Activated B cell treated with CpG ODN at 0.5 μM for 24 hours (primary cell): ENCODE data around the gene EPB41. TPM values are rescaled to one million over a fixed set of nuclear protein-coding genes. Genes with fewer than 3 reads are reported as not detected.

Source experiments
- ATAC-seq: fragments of 200-7000 bp; cut with Tn5 transposase; one replicate; pipeline ENCODE4 v1.10.0; 2021; ENCODE audit warnings: low read depth, mild to moderate bottlenecking, moderate library complexity
- CTCF ChIA-PET: fragments of 350-600 bp; sonication (Branson Sonifier 250); formaldehyde crosslinking; loops from one replicate; lab custom pipeline; 2021; ENCODE audit warnings: antibody characterized with exemption; lab: Charles Lee
- POLR2A ChIA-PET: fragments of 350-600 bp; sonication (Branson Sonifier 250); formaldehyde crosslinking; loops from one replicate; lab custom pipeline; 2021; ENCODE audit warnings: antibody characterized with exemption; lab: Charles Lee
- DNase-seq: peaks from one replicate; pipeline ENCODE4 v3.0.0; 2022
- H3K27ac Mint-ChIP-seq: one replicate; pipeline ENCODE4 v1.8.0; 2020; ENCODE audit warnings: mixed read lengths
- H3K27me3 Mint-ChIP-seq: one replicate; pipeline ENCODE4 v1.8.0; 2021; ENCODE audit warnings: mixed read lengths
- H3K36me3 Mint-ChIP-seq: one replicate; pipeline ENCODE4 v1.8.0; 2021; ENCODE audit warnings: low read depth, mixed read lengths
- H3K4me1 Mint-ChIP-seq: one replicate; pipeline ENCODE4 v1.8.0; 2021; ENCODE audit warnings: mixed read lengths
- H3K4me3 Mint-ChIP-seq: one replicate; pipeline ENCODE4 v1.8.0; 2020; ENCODE audit warnings: mild to moderate bottlenecking, mixed read lengths
- H3K9me3 Mint-ChIP-seq: one replicate; pipeline ENCODE4 v1.8.0; 2020; ENCODE audit warnings: mixed read lengths
- intact Hi-C: fragments of 100-400 bp; cut with micrococcal nuclease; formaldehyde crosslinking; loops from one replicate; pipeline ENCODE4 v1.15.1; 2024
- total RNA-seq: library from RNA; stranded (reverse); gene quantifications from 2 replicates; pipeline ENCODE4 v1.2.3, GENCODE V29; 2022
- TF ChIP-seq, protein P1 (sequence below): fragments of 200-600 bp; IDR thresholded peaks from one replicate; pipeline ENCODE4 v1.8.0; 2022; ENCODE audit warnings: antibody characterized with exemption, mild to moderate bottlenecking

EPB41 gene
- total RNA-seq, 1 donor from 2014 or later: 73.8 TPM

DNA sequence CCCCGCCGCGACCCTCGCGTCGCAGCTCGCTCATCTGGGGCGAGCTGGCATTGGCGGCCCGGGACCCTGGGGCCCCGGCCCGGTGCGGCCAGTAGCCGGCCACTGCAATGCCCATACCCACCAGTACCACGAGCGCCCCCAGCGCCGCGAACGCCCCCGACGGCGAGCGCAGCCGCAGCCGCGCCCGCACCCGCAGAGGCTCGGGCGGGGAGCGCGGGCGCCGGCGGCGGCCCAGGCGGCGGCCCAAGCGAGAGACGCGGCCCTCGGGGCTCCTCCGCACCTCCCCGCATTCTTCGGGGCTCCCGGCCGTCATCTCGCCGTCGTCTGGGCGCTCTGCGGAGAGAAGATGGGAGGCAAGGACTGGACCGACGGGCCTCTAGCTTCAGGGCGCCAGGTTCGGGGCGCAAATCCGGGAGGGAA is 207.2 kb downstream of the EPB41 start:
- CTCF ChIA-PET: interaction anchor here (1.9 kb wide), 2 partner anchors 81 to 244 kb away, joined by 4 to 7 read pairs; no protein-coding TSS in a partner anchor
- TF ChIP-seq, protein P1, sequence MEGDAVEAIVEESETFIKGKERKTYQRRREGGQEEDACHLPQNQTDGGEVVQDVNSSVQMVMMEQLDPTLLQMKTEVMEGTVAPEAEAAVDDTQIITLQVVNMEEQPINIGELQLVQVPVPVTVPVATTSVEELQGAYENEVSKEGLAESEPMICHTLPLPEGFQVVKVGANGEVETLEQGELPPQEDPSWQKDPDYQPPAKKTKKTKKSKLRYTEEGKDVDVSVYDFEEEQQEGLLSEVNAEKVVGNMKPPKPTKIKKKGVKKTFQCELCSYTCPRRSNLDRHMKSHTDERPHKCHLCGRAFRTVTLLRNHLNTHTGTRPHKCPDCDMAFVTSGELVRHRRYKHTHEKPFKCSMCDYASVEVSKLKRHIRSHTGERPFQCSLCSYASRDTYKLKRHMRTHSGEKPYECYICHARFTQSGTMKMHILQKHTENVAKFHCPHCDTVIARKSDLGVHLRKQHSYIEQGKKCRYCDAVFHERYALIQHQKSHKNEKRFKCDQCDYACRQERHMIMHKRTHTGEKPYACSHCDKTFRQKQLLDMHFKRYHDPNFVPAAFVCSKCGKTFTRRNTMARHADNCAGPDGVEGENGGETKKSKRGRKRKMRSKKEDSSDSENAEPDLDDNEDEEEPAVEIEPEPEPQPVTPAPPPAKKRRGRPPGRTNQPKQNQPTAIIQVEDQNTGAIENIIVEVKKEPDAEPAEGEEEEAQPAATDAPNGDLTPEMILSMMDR: no peak
- Mint-ChIP-seq H3K27me3 (peaks cover 10% of the 10 kb centered on the region), H3K27ac (no peak overlapping the region), H3K4me3 (no peak overlapping the region), H3K36me3 (peaks cover 29% of the 10 kb centered on the region), H3K9me3 (no peaks in the 10 kb centered on the region), H3K4me1 (peaks cover 19% of the 10 kb centered on the region)
- ATAC-seq (no peak), DNase-seq (no peak)
- POLR2A ChIA-PET: interaction anchor here (0.6 to 1.1 kb wide), 2 partner anchors 60 to 336 kb away, joined by 3 to 4 read pairs; partner anchors contain the start of gene SRSF4
- intact Hi-C loops: loop anchor here (1.0 kb wide), 2 partner anchors 82 to 239 kb away; no protein-coding TSS in a partner anchor

DNA sequence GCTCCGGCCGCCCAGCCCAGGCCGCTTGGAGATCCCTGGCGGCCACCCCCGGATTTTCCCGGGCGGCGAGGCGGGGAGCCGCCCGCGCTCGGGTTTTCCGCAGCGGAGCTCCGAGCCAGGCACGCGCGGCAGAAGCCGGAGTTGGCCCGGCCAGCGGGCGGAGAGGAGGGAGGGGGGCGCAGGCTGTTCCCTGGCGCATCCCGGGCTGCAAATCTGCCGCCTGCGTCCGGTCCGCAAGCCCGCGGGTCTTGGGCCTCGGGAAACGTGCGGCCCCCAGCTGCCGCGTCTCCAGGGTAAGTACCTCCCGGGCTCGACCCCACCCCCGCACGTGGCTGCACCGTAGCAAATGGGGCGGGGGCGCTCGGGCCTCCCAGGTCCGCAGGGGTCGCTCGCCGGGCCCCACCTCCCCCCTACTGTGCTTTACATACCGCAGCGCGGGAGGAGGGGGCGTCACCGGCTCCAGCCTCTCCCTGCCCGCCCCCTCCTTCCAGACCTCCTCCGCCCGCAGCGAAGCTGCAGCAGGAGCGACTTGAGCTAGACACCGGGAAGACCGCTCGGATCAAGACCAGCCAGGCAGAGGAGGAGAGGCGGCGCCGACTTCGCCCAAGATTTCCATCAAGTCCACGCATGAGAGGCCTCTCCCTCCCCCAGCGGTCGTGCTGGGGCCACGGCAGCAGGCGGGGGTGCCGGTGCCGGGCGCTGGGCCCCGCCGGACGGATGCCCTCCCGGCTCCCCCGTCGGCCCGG is 207.7 kb downstream of the EPB41 start:
- peak; percentile 21 for DNase-seq

DNA sequence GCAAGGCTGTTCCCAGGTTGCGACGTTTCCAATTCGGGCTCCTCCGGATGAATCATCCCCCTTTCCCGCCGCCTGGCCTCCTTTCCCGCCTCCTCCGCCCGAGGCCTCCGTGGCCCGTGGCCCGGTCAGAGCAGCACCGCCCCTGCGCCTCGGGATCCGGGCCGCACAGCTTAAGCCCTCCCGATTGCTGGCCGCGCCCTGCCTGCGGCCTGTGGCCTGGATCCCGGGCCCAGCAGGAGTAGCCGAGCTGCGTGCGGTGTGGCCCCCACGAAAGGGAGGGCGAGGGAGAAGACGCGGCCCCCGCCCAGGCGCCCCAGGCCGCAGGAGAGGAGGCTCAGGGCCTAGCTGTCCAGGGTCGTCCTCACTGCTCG is 208.3 kb downstream of the EPB41 start:
- Mint-ChIP-seq H3K27me3 (peaks cover 10% of the 10 kb centered on the region), H3K36me3 (peaks cover 19% of the 10 kb centered on the region), H3K4me3 (peak overlapping the region; percentile 70), H3K4me1 (peaks cover 19% of the 10 kb centered on the region), H3K9me3 (no peaks in the 10 kb centered on the region), H3K27ac (no peak overlapping the region)
- ATAC-seq: no peak
- TF ChIP-seq, protein P1: no peak
- peak; percentile 26 for DNase-seq
- POLR2A ChIA-PET: interaction anchor here (1.1 kb wide), 1 partner anchor 59 kb away, joined by 4 read pairs; the partner anchor contains the start of gene SRSF4
- intact Hi-C loops: no loop called here
- CTCF ChIA-PET: no interaction called here

More for the DNA sequence above, 207.7 kb downstream of the EPB41 start:
- Mint-ChIP-seq H3K36me3 (peaks cover 25% of the 10 kb centered on the region), H3K4me3 (peak overlapping the region; percentile 67), H3K9me3 (no peaks in the 10 kb centered on the region), H3K4me1 (peaks cover 19% of the 10 kb centered on the region), H3K27ac (no peak overlapping the region), H3K27me3 (peaks cover 10% of the 10 kb centered on the region)
- ChIA-PET POLR2A (interaction anchor here (0.6 to 1.1 kb wide), 2 partner anchors 59 to 336 kb away, joined by 3 to 4 read pairs; partner anchors contain the start of gene SRSF4), CTCF (interaction anchor here (1.9 kb wide), 1 partner anchor 245 kb away, joined by 4 read pairs; no protein-coding TSS in a partner anchor)
- no peak for ATAC-seq
- TF ChIP-seq, protein P1: no peak
- intact Hi-C loops: loop anchor here (1.0 kb wide), 2 partner anchors 81 to 240 kb away; no protein-coding TSS in a partner anchor

DNA sequence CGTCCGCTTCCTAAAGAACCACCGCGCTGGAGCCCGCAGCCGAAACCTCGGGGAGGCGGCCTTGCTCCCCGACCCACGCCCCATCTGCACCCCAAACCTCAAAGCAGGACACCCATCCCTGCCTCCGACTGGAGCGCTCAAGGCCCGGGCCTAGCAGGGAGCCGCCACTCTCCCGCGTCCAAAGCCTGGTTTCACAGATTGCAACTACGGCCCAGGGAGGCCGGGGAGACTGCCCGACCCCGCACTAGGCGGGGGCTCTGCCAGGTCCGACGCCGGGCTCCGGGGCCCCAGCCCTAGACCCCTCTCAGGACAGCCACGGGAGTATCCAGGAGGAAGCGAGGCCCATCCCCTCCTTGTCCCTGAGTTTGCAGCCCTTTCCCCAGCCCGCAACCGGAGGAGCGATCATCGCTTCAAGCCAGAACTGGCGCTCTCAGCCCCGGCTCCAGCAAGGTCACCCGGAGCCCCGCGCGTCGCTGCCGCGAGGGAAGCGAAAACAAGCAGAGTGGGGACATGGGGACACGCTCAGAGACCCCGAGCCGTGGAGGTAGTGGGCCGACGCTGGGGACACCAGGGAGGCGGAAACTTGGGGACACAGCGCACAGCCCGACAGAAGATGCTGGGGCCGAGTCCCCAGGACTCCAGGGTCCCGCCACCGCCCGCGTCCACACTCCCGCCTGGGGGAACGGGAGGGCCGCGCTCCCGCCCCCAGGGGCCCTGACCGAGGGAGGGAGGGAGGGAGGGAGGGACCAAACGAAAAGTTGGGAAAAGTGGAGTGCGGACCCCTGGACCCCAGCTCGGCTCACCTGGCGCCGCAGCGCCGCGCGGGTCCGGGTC is 208.9 kb downstream of the EPB41 start:
- TF ChIP-seq, protein P1: no peak
- H3K9me3 Mint-ChIP-seq: no peaks in the 10 kb centered on the region
- ChIA-PET POLR2A (interaction anchor here (0.5 to 0.6 kb wide), 3 partner anchors 44 to 544 kb away, joined by 3 to 7 read pairs (median 6); no protein-coding TSS in a partner anchor), CTCF (no interaction called here)
- intact Hi-C loops: no loop called here
- ATAC-seq (no peak), DNase-seq (peak; percentile 43)
- peaks cover 19% of the 10 kb centered on the region for H3K4me1 Mint-ChIP-seq
- H3K27ac Mint-ChIP-seq: no peak overlapping the region
- peaks cover 10% of the 10 kb centered on the region for H3K27me3 Mint-ChIP-seq
- H3K4me3 Mint-ChIP-seq: peak overlapping the region; percentile 70
- peaks cover 16% of the 10 kb centered on the region for H3K36me3 Mint-ChIP-seq
